Mammary epithelial cell (primary cell): Measurements from ENCODE around the gene DNAH3.

ENCODE experiments used
- EZH2 ChIP-seq: IDR thresholded peaks from 2 replicates; pipeline ENCODE4 v1.6.1; 2012; ENCODE audit warnings: low read length, inconsistent platforms, borderline replicate concordance
- TF ChIP-seq, protein P1 (sequence below), 2 donors: IDR thresholded peaks in 1 of 2; conservative IDR thresholded peaks in 1 of 2; 2 replicates each; pipeline ENCODE4 v1.5.1; 2011 to 2012; ENCODE audit warnings: inconsistent platforms in 2 of 2, low read length in 2 of 2, mild to moderate bottlenecking in 2 of 2, control low read depth in 1 of 2, low read depth in 1 of 2; ENCODE audit not compliant: insufficient read depth in 1 of 2; ENCODE audit errors: extremely low read depth in 1 of 2

- no peak for TF ChIP-seq EZH2
- TF ChIP-seq, protein P1, sequence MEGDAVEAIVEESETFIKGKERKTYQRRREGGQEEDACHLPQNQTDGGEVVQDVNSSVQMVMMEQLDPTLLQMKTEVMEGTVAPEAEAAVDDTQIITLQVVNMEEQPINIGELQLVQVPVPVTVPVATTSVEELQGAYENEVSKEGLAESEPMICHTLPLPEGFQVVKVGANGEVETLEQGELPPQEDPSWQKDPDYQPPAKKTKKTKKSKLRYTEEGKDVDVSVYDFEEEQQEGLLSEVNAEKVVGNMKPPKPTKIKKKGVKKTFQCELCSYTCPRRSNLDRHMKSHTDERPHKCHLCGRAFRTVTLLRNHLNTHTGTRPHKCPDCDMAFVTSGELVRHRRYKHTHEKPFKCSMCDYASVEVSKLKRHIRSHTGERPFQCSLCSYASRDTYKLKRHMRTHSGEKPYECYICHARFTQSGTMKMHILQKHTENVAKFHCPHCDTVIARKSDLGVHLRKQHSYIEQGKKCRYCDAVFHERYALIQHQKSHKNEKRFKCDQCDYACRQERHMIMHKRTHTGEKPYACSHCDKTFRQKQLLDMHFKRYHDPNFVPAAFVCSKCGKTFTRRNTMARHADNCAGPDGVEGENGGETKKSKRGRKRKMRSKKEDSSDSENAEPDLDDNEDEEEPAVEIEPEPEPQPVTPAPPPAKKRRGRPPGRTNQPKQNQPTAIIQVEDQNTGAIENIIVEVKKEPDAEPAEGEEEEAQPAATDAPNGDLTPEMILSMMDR (conservative IDR thresholded peaks at IDR 0.05 in 1 of 2, IDR thresholded peaks at IDR 0.05 in 1 of 2; ENCODE audit: extremely low read depth in 1 of 2, insufficient read depth in 1 of 2, low read depth in 1 of 2, low read length in 2 of 2) = no peak
These were observed 249.6 kb downstream of the DNAH3 start for GRCh38 chr16:20901068-20901435.
